GM13977 (cell line): Measurements from ENCODE around the gene IQCE.
"Not testable (repeated sequence)": the region's sequence is repeated elsewhere in the genome, so short reads cannot be mapped to it uniquely, and the experiment has no call there.

ENCODE experiments used
- DNase-seq: peaks from one replicate; pipeline ENCODE4 v3.0.0; 2012; ENCODE audit warnings: low spot score
- in situ Hi-C: fragments of 300-500 bp; cut with MboI; formaldehyde crosslinking; loops from one replicate; pipeline ENCODE4 v1.12.0; 2022; ENCODE audit warnings: low sequenced_read_pairs, low pct_unique_long_range_greater_than_20kb, mixed read lengths, inconsistent platforms; ENCODE audit not compliant: unreplicated experiment
- TF ChIP-seq, protein P1 (sequence below): IDR thresholded peaks from 2 replicates; pipeline ENCODE4 v1.5.1; 2012; ENCODE audit warnings: mild to moderate bottlenecking, control low read depth; ENCODE audit not compliant: insufficient read depth; ENCODE audit errors: extremely low read depth, missing control alignments

Gene IQCE

GRCh38 chr7:2530071-2530987 lies 28.4 kb upstream of the IQCE start:
- TF ChIP-seq, protein P1, sequence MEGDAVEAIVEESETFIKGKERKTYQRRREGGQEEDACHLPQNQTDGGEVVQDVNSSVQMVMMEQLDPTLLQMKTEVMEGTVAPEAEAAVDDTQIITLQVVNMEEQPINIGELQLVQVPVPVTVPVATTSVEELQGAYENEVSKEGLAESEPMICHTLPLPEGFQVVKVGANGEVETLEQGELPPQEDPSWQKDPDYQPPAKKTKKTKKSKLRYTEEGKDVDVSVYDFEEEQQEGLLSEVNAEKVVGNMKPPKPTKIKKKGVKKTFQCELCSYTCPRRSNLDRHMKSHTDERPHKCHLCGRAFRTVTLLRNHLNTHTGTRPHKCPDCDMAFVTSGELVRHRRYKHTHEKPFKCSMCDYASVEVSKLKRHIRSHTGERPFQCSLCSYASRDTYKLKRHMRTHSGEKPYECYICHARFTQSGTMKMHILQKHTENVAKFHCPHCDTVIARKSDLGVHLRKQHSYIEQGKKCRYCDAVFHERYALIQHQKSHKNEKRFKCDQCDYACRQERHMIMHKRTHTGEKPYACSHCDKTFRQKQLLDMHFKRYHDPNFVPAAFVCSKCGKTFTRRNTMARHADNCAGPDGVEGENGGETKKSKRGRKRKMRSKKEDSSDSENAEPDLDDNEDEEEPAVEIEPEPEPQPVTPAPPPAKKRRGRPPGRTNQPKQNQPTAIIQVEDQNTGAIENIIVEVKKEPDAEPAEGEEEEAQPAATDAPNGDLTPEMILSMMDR: no peak
- in situ Hi-C loops: no loop called here
- DNase-seq: peak; percentile 86

DNA sequence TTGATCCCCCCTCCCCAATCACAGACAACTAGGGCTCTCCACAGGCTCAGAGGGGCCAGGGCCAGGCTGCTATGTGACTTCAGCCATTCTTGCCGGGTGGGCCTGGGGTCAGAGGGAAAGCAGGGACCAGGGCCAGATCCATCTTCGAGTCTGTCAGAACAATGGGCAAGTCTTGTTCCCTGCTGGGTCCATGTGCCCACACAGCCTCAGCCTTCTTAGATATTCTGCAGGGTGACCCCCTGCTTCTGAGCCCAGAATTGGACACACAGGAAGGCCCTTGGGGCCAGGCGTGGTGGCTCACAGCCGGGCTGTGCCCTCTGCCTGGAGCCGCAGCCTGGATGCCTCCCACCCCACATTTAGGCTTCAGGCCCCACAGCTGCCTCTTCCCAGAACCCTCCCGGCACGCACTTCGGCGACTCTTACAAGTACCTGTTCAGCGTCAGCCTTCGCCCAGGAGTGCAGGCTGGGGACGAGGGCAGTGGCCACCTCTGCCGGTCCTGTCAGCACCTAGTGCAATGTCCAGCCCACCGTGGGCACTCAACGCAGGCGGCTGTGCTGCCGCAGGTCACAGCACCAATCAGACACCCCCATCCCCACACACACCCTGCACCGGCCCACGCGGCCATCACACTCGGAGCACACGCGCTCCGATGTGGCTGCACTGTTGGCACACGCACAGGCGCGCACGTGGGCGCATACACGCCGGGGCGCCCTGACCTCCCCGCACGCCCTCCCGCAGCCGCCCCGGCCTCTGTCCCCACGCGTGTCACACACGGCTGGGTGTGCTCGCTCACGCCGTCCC lies 27.6 kb upstream of the IQCE start:
- in situ Hi-C loops, DNase-seq: not testable (repeated sequence)

DNA sequence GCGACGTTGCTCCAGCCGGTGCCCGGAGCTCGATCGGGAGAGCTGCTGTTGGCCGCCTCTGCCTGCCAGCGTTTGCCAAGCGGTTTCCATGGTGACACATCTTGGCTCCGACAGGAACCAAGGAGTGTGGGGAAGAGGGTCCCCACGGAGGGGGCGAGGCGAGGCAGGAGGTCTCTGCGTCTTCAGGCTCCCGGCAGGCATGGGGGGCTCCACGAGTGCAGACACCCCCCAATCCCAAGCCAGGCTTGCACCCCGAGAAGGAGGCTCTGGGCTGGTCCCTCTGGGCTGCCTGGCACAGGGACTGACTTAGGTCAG lies 27.0 kb upstream of the IQCE start:
- in situ Hi-C loops, DNase-seq: not testable (repeated sequence)

DNA sequence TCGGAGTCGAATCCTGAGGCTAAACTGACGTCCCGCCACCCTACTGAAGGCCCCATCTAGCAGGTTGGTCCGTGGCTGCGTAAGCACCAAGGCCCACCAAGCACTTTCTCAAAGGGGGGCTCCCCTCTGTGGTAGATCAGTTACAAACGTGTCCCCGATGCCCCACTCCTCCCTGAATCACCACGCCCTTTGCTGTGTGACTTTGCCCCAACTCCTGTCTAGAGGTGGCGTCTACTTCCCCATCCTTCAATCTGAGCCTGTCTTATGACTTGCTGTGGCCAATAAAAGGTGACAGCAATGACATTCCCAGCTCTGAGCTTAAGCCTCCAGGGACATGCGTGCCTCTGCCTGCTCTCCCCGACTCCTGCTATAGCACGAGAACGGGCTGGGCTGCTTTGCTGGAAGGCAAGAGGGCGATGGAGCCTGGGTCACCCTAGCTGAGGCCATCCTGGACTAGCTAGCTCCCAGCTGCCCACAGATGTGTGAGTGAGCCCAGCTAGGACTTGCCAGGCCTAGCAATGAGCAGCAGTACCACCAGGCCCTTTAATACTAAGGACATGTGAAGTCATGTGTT lies 26.5 kb upstream of the IQCE start:
- DNase-seq, in situ Hi-C loops: not testable (repeated sequence)

- DNase-seq, in situ Hi-C loops: not testable (repeated sequence)
Measured at GRCh38 chr7:2532816-2533215, 26.0 kb upstream of the IQCE start.

DNA sequence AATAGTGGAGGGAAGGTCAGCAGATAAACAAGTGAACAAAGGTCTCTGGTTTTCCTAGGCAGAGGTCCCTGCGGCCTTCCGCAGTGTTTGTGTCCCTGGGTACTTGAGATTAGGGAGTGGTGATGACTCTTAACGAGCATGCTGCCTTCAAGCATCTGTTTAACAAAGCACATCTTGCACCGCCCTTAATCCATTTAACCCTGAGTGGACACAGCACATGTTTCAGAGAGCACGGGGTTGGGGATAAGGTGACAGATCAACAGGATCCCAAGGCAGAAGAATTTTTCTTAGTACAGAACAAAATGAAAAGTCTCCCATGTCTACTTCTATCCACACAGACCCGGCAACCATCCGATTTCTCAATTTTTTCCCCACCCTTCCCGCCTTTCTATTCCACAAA lies 25.2 kb upstream of the IQCE start:
- in situ Hi-C loops, DNase-seq: not testable (repeated sequence)

- in situ Hi-C loops, DNase-seq: not testable (repeated sequence)
Measured at GRCh38 chr7:2534214-2534613, 24.6 kb upstream of the IQCE start.

GRCh38 chr7:2535872-2536627 lies 22.7 kb upstream of the IQCE start:
- in situ Hi-C loops, DNase-seq: not testable (repeated sequence)

DNA sequence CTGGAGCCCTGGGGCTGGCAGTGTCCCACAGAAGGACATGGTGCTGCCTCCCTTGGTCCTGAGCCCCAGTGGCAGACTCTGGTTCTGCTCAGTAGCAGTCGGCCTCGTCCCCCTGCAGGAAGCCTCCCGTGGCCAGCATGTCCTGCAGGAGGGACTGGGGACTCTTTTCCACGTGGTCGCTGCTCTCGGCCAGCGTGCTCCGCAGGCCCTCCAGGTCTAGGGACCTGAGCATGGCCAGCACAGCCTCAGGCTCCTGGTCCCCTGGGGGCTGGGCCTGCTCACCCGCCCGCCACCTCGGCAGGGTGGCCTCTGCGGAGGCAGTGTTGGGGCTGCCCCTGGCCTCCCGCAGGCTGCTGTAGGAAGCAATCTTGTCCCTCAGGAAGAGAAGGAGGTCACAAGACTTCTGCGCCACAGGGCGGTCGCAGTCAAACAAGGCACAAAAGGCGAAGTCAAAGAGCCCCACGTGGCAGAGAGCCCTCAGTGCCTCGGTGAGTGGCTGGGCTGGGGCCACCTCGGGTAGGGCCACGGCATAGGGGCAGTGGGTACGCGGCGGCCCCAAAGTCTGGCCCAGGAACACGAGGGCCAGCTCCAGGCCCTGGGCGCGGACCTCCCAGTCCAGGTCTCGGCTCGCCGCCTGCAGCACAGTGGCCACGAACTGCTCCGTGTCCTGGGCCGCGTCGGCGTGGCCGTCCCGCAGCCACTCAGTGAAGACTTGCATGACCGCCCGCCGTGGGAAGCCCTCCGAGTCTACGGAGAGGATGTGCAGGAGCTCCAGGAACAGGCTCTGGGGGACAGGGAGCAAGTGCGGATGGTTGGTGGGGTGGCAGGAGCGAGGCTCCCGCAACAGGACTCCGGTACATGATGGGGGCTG lies 20.6 kb upstream of the IQCE start:
- TF ChIP-seq, protein P1: no peak
- in situ Hi-C loops: no loop called here
- DNase-seq: no peak
